Fibroblast of lung (primary cell): ENCODE results near the gene CAPN3. TPM values are rescaled to one million over a fixed set of nuclear protein-coding genes. Genes with fewer than 3 reads are reported as not detected.

ENCODE experiments used
- polyA plus RNA-seq, 2 donors: library from polyadenylated mRNA; depleted of rRNA in 1 of 2; stranded (reverse) in 1 of 2; unstranded in 1 of 2; fragments of >200 nt; gene quantifications; 2 replicates each; pipeline ENCODE4 v1.2.1, GENCODE V29; 2011 to 2012; ENCODE audit warnings: missing spikeins in 1 of 2
- total RNA-seq: library from RNA; depleted of rRNA; stranded (reverse); fragments of >200 nt; gene quantifications from 2 replicates; pipeline ENCODE4 v1.2.1, GENCODE V29; 2014

CAPN3 gene
- total and polyA plus RNA-seq, 2 donors (not counting 1 experiment from before 2014, with no cell fraction given), result 1.3 to 3.6 TPM

Other genes with a start within 250 kb of the CAPN3 start
- gene PLA2G4F, start 202.9 kb upstream of the CAPN3 start, total RNA-seq, result not detected in 2 replicates
- not detected in 2 replicates for gene PLA2G4F, start 202.9 kb upstream of the CAPN3 start, polyA plus RNA-seq
- gene VPS39, start 151.2 kb upstream of the CAPN3 start, total RNA-seq, result 45.5 and 55.5 TPM in 2 replicates
- gene VPS39, start 151.2 kb upstream of the CAPN3 start, polyA plus RNA-seq, result 49.0 and 53.7 TPM in 2 replicates
- gene GANC, start 86.3 kb upstream of the CAPN3 start, total RNA-seq, result 15.4 and 24.6 TPM in 2 replicates
- 14.2 and 15.1 TPM in 2 replicates for gene GANC, start 86.3 kb upstream of the CAPN3 start, polyA plus RNA-seq
- 54.2 and 61.8 TPM in 2 replicates for gene TMEM87A, start 86.1 kb upstream of the CAPN3 start, total RNA-seq
- 36.1 and 44.8 TPM in 2 replicates for gene TMEM87A, start 86.1 kb upstream of the CAPN3 start, polyA plus RNA-seq
- 109 and 149 TPM in 2 replicates for gene ZNF106, start 131.6 kb downstream of the CAPN3 start, total RNA-seq
- 49.5 and 54.4 TPM in 2 replicates for gene ZNF106, start 131.6 kb downstream of the CAPN3 start, polyA plus RNA-seq
- 79.1 and 84.6 TPM in 2 replicates for gene SNAP23, start 136.1 kb downstream of the CAPN3 start, total RNA-seq
- gene SNAP23, start 136.1 kb downstream of the CAPN3 start, polyA plus RNA-seq, result 56.8 and 80.9 TPM in 2 replicates
- 10.3 and 13.9 TPM in 2 replicates for gene LRRC57, start 189.3 kb downstream of the CAPN3 start, total RNA-seq
- 17.1 and 19.3 TPM in 2 replicates for gene LRRC57, start 189.3 kb downstream of the CAPN3 start, polyA plus RNA-seq
- gene HAUS2, start 189.3 kb downstream of the CAPN3 start, total RNA-seq, result 19.8 and 25.3 TPM in 2 replicates
- gene HAUS2, start 189.3 kb downstream of the CAPN3 start, polyA plus RNA-seq, result 26.2 and 30.4 TPM in 2 replicates
- gene STARD9, start 216.1 kb downstream of the CAPN3 start, total RNA-seq, result 4.4 and 8.3 TPM in 2 replicates
- 1.2 and 2.5 TPM in 2 replicates for gene STARD9, start 216.1 kb downstream of the CAPN3 start, polyA plus RNA-seq